GM21360 (cell line): Measurements from ENCODE around the gene CLDN1.

ENCODE experiments used
- ATAC-seq: cut with Tn5 transposase; IDR thresholded peaks from one replicate; pipeline ENCODE4 v1.9.1; 2021; ENCODE audit warnings: mild to moderate bottlenecking, moderate library complexity; ENCODE audit not compliant: unreplicated experiment

CLDN1 gene, protein sequence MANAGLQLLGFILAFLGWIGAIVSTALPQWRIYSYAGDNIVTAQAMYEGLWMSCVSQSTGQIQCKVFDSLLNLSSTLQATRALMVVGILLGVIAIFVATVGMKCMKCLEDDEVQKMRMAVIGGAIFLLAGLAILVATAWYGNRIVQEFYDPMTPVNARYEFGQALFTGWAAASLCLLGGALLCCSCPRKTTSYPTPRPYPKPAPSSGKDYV

GRCh38 chr3:190321789-190322603, at the start of gene CLDN1:
Gene CLDN1 (minus strand): TSS chr3:190322446. CDS start chr3:190322206, 240 bp downstream.
- ATAC-seq = peak; percentile 90

- ATAC-seq = no peak
Observed at GRCh38 chr3:190371152-190371551, 48.9 kb upstream of the CLDN1 start.

DNA sequence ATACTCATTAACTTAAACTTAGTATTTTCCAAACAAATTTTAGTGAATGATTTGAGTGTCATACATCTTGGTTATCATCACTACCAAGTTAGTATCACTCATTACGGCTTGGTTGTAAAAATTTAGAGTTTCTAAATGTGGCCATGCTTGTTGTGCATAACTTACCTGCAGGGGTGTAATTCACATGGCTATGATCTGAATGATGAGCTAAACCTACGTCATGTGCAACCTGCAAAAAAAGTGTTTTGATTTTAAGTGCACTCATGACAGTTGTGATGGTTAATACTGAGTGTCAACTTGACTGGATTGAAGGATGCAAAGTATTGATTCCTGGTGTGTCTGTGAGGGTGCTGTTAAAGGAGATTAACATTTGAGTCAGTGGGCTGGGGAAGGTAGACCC, 48.1 kb upstream of the CLDN1 start:
- no peak for ATAC-seq

- no peak for ATAC-seq
Observed at GRCh38 chr3:190369668-190370295, 47.5 kb upstream of the CLDN1 start.

DNA sequence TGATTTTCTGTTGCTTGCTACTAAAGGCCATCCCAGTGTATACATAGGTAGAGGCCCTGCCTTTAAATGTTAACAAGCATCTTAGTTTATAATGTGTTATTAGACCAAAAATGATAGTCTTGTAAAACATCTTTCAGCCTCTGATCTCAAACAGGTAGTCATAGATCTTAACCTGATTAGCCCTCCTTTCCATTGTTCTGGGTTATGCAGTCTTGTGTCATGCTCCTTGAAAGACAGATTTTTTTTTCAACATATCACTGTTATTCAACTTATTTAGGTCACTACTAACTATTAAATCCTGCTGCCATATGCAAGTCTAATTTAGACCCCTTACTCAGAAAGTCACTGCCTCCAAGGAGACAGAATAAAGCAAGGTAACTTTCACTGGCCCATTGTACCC, 46.6 kb upstream of the CLDN1 start:
- no peak for ATAC-seq

GRCh38 chr3:190366133-190366532, 43.9 kb upstream of the CLDN1 start:
- ATAC-seq = no peak

DNA sequence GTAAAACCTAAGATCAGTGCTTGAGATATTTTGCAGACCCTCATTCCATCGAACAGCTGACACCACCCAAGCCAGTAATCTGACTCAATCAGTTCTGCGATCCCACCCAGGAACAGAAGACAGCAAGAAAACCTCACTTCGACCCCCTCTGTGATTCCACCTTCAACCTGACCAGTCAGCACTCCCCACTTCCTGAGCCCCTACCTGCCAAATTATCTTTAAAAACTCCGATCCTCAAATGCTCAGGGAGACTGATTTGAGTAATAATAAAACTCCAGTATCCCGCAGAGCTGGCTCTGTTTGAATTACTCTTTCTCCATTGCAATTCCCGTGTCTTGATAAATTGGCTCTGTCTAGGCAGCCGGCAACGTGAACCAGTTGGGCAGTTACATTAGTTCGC, 40.0 kb upstream of the CLDN1 start:
- ATAC-seq = no peak

DNA sequence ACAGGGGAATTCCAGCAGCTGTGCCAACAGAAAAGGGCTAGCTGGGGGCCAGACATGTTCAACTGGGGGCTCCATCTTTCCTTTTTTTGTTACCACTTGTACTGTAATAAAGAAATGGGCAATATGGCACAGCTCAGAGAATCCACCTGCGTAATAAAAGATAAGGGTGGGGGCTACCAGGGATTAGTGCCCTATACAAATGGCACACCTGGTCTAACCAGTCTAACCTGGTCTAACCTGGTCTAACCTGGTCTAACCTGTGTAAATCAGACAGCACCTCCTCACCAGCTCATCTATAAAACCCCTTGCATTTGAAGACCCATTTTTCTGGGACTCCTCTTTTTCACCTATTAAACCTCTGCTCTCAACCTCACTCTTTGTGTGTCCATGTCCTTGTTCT, 39.5 kb upstream of the CLDN1 start:
- ATAC-seq = no peak

GRCh38 chr3:190360228-190360627, 38.0 kb upstream of the CLDN1 start:
- ATAC-seq = no peak

DNA sequence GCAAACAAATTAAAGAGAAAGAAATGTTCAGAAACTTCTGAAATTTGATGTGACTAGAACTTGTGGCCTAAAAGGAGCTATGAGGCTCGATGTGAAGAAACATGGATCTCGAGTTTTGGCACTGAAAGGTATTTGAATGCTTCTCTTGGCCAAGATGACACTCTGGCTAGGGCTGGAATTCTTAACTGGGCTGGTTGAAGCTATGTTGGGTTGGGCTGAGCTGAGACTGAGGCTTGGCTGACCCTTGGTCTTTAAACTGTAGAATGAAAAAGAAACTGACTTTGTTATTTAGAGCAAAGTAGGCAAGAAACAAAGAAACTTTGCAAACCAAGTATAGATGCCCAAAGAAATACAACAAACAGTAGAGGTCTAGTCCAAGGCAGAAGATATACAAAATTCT, 37.6 kb upstream of the CLDN1 start:
- no peak for ATAC-seq

DNA sequence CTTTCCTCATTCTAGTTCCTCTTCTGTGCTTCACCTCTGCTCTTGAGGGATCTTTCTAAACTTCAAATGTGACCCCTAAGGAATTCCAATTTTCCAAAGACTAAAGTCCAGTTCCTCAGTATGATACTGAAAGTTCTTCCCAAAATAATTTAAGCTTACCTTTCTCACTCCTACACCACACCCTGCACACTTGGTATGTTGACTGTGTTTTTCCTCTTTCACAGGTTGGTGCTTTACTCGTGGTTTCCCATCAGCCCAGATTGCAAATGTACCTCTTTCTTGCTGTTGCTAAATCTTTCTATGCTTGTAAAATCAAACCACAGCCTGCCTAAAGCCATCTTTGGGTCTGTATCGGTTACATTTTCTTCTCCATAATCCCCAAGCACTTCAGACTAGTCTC, 35.2 kb upstream of the CLDN1 start:
- ATAC-seq = no peak

DNA sequence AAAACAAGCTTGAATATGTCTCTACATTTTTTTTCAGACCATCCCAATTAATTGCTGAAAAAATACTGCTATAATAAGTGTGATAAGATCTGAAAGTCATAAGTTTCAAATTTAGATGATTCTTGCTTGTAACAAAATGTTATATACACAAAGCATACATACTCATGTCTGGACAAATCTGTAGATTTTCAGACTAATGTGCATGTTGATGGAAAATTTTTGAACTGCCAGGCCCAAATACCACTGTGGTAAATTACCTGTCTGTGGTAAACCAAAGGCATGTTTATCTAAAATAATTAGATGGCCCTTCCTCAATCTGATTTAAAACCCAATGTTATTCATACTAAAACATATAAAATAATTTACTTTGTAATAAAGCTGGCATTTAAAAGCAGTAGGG, 34.0 kb upstream of the CLDN1 start:
- ATAC-seq = no peak

- no peak for ATAC-seq
Observed at GRCh38 chr3:190352861-190353457, 30.7 kb upstream of the CLDN1 start.

DNA sequence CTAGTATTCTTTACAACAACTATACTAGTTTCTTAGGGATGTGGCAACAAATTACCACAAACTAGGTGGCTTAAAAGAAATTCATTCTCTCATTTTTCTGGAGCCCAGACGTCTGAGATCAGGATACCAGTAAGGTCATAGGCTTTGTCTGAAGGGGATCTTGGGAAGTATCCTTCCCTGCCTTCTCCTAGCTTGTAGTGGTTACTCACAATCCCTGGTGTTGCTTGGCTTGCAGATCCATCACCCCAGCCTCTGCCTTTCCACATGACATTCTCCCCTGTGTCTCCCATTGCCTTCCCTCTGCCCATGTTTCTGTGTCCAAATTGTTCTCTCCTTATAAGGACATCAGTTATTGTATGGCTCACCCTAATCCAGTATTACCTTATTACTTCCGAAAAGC, 24.3 kb upstream of the CLDN1 start:
- no peak for ATAC-seq

DNA sequence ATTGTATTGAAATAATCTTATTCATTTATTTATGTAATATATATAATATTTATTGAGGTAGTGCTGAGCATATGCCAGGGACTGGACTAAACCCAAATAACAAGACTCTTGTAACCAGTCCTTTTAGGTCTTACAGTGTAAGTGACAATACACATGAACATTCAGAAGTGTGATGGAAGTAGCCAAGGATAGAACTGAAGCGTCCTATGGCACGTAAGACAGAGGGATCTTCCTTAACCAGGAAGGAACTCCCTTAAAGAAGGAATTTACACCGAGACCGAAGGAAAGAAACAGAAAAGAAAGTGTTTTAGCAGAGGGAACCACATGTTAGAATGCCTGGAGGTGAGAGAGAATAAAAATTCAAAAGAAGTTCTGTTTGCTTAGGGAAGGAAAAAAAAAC, 23.6 kb upstream of the CLDN1 start:
- no peak for ATAC-seq

DNA sequence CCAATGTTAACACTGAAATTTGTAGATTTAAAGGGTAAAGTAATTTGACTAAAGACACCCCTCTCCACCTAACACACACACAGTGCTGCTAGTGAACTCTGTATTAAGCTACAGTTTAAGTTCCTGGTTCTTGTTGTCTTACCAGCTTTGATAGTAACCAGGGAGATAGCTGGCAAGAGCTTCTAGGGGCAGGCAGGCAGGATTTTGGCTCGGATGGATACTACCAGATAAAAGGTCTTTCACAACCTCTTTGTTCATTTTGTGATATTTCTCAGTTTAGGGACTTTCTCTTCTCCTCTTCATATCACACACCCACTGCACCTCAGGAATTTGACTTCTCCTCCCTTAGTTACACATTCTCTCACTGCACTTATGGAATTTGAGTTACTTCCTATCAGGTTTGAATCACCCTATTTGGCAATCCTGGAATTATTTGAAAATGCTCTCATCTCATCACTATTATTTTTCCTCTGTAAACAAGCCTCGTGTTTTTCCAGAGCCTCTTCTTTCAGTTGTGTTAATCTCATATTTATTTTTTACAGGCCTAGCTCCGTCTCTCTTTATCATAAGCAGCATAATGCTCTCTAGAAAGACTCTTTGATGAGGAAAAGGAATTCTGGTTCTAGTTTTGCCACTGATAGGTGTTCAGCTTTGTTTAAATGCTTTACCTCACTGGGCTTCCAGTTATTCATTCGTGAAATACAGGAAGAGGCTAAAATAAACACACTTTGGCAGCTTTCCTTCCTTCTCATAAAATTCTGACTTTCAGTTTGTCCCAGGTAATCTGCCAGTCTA, 23.0 kb upstream of the CLDN1 start:
- ATAC-seq = no peak

- ATAC-seq = no peak
Observed at GRCh38 chr3:190340071-190340470, 17.8 kb upstream of the CLDN1 start.

DNA sequence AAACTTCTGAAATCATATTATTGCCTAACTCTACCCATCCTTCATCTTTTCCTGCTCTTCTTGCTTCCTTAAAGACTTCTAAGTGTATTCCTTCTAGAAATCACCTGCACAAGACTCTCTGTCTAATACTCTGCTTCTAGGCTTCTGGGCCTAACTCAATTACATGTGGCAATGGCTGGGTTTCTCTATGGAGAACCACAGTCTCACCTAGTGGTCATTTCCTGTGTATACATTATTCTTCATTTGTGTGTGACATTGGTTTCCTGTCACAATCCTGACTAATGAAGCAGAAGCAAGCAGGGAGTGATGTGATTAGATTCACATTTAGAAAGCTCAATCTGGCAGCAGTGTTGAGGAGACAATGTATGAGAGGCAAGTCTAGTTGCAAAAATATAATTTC, 16.9 kb upstream of the CLDN1 start:
- no peak for ATAC-seq

- ATAC-seq = no peak
Observed at GRCh38 chr3:190338717-190339116, 16.5 kb upstream of the CLDN1 start.

GRCh38 chr3:190337301-190337700, 15.1 kb upstream of the CLDN1 start:
- no peak for ATAC-seq
